Calu3 (cell line): Measurements from ENCODE around the gene S100A16. TPM values are rescaled to one million over a fixed set of nuclear protein-coding genes. Genes with fewer than 3 reads are reported as not detected.

Experiments
- BruUV-seq: library from RNA; stranded (reverse); fragments of 400-500 nt; replicated peaks from 2 replicates; lab custom pipeline; 2021; lab: Mats Ljungman, UMichigan
- CTCF ChIA-PET: fragments of 300-600 bp; sonication (Branson Sonifier 250); formaldehyde crosslinking; loops from one replicate; lab custom pipeline; 2022; ENCODE audit warnings: antibody characterized with exemption; lab: Charles Lee
- DNase-seq: peaks from one replicate; pipeline ENCODE4 v3.0.0; 2022
- H3K27ac Mint-ChIP-seq: one replicate; pipeline ENCODE4 v1.8.0; 2022; ENCODE audit warnings: mixed read lengths; ENCODE audit not compliant: unreplicated experiment
- H3K27me3 Mint-ChIP-seq: one replicate; pipeline ENCODE4 v1.8.0; 2022; ENCODE audit warnings: mixed read lengths; ENCODE audit not compliant: unreplicated experiment
- H3K36me3 Mint-ChIP-seq: one replicate; pipeline ENCODE4 v1.8.0; 2022; ENCODE audit warnings: mild to moderate bottlenecking, moderate library complexity, mixed read lengths; ENCODE audit not compliant: insufficient read depth, unreplicated experiment
- H3K4me1 Mint-ChIP-seq: one replicate; pipeline ENCODE4 v1.8.0; 2022; ENCODE audit warnings: mild to moderate bottlenecking, low read depth, mixed read lengths; ENCODE audit not compliant: unreplicated experiment
- H3K4me3 Mint-ChIP-seq: one replicate; pipeline ENCODE4 v1.8.0; 2022; ENCODE audit warnings: mild to moderate bottlenecking, low read depth, moderate library complexity, mixed read lengths; ENCODE audit not compliant: unreplicated experiment
- H3K9me3 Mint-ChIP-seq: one replicate; pipeline ENCODE4 v1.8.0; 2022; ENCODE audit warnings: low read depth, mixed read lengths; ENCODE audit not compliant: unreplicated experiment
- CTCF ChIP-seq: fragments of 200-600 bp; IDR thresholded peaks from one replicate; pipeline ENCODE4 v1.8.0; 2022; ENCODE audit warnings: antibody characterized with exemption; ENCODE audit not compliant: unreplicated experiment
- intact Hi-C: fragments of 100-400 bp; cut with micrococcal nuclease; formaldehyde crosslinking; loops from one replicate; pipeline ENCODE4 v1.10.0; 2022; ENCODE audit not compliant: unreplicated experiment
- total RNA-seq: library from RNA; stranded (reverse); gene quantifications from 2 replicates; pipeline ENCODE4 v1.2.3, GENCODE V29; 2022

The S100A16 gene
- total RNA-seq, 1 experiment from 2014 or later = 247 TPM

GRCh38 chr1:153626477-153626903, 13.6 kb upstream of the S100A16 start:
- no peak for TF ChIP-seq CTCF
- intact Hi-C loops = no loop called here
- no peak for DNase-seq
- no TSS peak for BruUV-seq
- Mint-ChIP-seq H3K36me3 (peaks cover 51% of the 10 kb centered on the region), H3K4me3 (peak overlapping the region; percentile 82), H3K27ac (peak overlapping the region; percentile 81), H3K27me3 (no peaks in the 10 kb centered on the region), H3K9me3 (no peaks in the 10 kb centered on the region), H3K4me1 (peaks cover 39% of the 10 kb centered on the region)
- CTCF ChIA-PET = interaction anchor here (1.1 to 3.3 kb wide), 11 partner anchors 12 to 149 kb away, joined by 3 to 99 read pairs (median 6); partner anchors contain the start of genes S100A14, S100A16 and SLC27A3

GRCh38 chr1:153624965-153625611, 12.2 kb upstream of the S100A16 start:
- no peak for TF ChIP-seq CTCF
- H3K27ac Mint-ChIP-seq = no peak overlapping the region
- DNase-seq = no peak
- H3K9me3 Mint-ChIP-seq = no peaks in the 10 kb centered on the region
- H3K27me3 Mint-ChIP-seq = no peaks in the 10 kb centered on the region
- BruUV-seq = no TSS peak
- intact Hi-C loops = no loop called here
- CTCF ChIA-PET = no interaction called here
- H3K36me3 Mint-ChIP-seq = peaks cover 54% of the 10 kb centered on the region
- peaks cover 29% of the 10 kb centered on the region for H3K4me1 Mint-ChIP-seq
- H3K4me3 Mint-ChIP-seq = no peak overlapping the region

- H3K4me1 Mint-ChIP-seq = peaks cover 29% of the 10 kb centered on the region
- CTCF ChIA-PET = no interaction called here
- intact Hi-C loops = no loop called here
These were observed 10.2 kb upstream of the S100A16 start for GRCh38 chr1:153623101-153623500.

GRCh38 chr1:153619171-153619570, 6.2 kb upstream of the S100A16 start:
- Mint-ChIP-seq H3K27me3 (no peaks in the 10 kb centered on the region), H3K27ac (no peak overlapping the region), H3K36me3 (peaks cover 58% of the 10 kb centered on the region), H3K9me3 (no peaks in the 10 kb centered on the region), H3K4me1 (peaks cover 46% of the 10 kb centered on the region), H3K4me3 (no peak overlapping the region)
- no peak for DNase-seq
- CTCF ChIA-PET = interaction anchor here (9.3 kb wide), 1 partner anchor 8 kb away, joined by 99 read pairs; the partner anchor contains the start of genes S100A1 and S100A13
- intact Hi-C loops = no loop called here
- BruUV-seq = no TSS peak
- TF ChIP-seq CTCF = no peak

More at GRCh38 chr1:153623101-153623500, 10.2 kb upstream of the S100A16 start:
- Mint-ChIP-seq H3K36me3 (peaks cover 61% of the 10 kb centered on the region), H3K9me3 (no peaks in the 10 kb centered on the region), H3K27ac (no peak overlapping the region), H3K27me3 (no peaks in the 10 kb centered on the region), H3K4me3 (no peak overlapping the region)
- TF ChIP-seq CTCF = no peak
- BruUV-seq = no TSS peak
- DNase-seq = no peak
